OCI-LY1 (cell line): ENCODE results near the gene FAF1.

Experiments used
- EZH2 ChIP-seq: fragments of 200-600 bp; sonication (generic), shearing (Covaris generic); IDR thresholded peaks from 2 replicates; pipeline ENCODE4 v1.8.0; 2017; ENCODE audit warnings: borderline replicate concordance, mixed run types, mild to moderate bottlenecking, antibody characterized with exemption, low read length, moderate library complexity, mixed read lengths
- TF ChIP-seq, protein P1 (sequence below): fragments of 200-600 bp; sonication (generic), shearing (Covaris generic); IDR thresholded peaks from 2 replicates; pipeline ENCODE4 v1.5.1; 2017; ENCODE audit warnings: mild to moderate bottlenecking, antibody characterized with exemption, low read length, moderate library complexity, mixed read lengths

GRCh38 chr1:50860256-50860655, 99.8 kb downstream of the FAF1 start:
- TF ChIP-seq, protein P1, sequence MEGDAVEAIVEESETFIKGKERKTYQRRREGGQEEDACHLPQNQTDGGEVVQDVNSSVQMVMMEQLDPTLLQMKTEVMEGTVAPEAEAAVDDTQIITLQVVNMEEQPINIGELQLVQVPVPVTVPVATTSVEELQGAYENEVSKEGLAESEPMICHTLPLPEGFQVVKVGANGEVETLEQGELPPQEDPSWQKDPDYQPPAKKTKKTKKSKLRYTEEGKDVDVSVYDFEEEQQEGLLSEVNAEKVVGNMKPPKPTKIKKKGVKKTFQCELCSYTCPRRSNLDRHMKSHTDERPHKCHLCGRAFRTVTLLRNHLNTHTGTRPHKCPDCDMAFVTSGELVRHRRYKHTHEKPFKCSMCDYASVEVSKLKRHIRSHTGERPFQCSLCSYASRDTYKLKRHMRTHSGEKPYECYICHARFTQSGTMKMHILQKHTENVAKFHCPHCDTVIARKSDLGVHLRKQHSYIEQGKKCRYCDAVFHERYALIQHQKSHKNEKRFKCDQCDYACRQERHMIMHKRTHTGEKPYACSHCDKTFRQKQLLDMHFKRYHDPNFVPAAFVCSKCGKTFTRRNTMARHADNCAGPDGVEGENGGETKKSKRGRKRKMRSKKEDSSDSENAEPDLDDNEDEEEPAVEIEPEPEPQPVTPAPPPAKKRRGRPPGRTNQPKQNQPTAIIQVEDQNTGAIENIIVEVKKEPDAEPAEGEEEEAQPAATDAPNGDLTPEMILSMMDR, result no peak
- no peak for TF ChIP-seq EZH2
